Coronary artery (tissue), 2 donors: ENCODE data around the gene KISS1.

Experiments
- DNase-seq: peaks from one replicate; pipeline ENCODE4 v3.0.0-alpha.2; 2017; ENCODE audit warnings: low spot score
- H3K27ac ChIP-seq, 2 donors: fragments of 200-600 bp; sonication (generic); one replicate each; pipeline ENCODE4 v1.5.1; 2016 to 2019
- H3K4me3 ChIP-seq: fragments of 200-600 bp; sonication (generic); 2 replicates; pipeline ENCODE4 v1.5.1; 2016; ENCODE audit warnings: mild to moderate bottlenecking, moderate library complexity
- TF ChIP-seq, protein P1 (sequence below): fragments of 200-600 bp; sonication (generic); IDR thresholded peaks from one replicate; pipeline ENCODE4 v1.5.1; 2019; ENCODE audit warnings: antibody characterized with exemption

KISS1 gene

DNA sequence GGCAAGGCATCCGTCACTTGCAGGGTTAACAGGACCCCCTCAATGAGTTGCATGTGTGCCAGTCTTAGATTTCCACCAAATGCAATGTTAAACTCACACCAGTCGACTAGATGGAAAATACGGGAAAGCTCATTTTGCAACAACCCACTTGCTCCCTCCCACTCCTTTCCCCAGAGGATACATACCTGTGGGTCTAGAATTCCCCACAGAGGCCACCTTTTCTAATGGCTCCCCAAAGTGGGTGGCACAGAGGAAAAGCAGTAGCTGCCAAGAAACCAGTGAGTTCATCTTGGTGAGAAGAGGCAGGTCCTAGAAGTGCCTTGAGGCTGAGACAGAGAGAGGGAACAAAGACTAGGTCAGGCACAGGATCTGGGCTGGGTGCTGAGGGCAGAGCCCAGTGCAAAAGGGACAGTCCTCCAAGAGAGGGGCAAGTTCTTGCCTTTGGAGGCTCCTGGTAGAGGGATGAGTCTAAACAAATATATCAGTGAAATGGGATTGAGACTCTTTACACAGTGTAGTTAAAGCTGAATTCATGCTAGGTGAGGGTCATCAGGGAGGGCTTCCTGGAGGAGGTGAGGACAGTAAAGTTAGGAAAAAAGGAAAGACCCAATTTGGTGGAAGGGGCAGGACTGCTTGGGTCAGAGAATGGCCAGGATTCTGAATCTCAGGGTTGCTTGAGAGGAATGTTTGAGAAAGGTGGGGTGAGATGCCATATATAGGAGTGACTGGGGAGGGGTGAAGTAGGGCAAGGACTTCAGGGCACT, 3.5 kb downstream of the KISS1 start:
- H3K27ac ChIP-seq, result no peak overlapping the region
- H3K4me3 ChIP-seq, result no peak overlapping the region
- TF ChIP-seq, protein P1, sequence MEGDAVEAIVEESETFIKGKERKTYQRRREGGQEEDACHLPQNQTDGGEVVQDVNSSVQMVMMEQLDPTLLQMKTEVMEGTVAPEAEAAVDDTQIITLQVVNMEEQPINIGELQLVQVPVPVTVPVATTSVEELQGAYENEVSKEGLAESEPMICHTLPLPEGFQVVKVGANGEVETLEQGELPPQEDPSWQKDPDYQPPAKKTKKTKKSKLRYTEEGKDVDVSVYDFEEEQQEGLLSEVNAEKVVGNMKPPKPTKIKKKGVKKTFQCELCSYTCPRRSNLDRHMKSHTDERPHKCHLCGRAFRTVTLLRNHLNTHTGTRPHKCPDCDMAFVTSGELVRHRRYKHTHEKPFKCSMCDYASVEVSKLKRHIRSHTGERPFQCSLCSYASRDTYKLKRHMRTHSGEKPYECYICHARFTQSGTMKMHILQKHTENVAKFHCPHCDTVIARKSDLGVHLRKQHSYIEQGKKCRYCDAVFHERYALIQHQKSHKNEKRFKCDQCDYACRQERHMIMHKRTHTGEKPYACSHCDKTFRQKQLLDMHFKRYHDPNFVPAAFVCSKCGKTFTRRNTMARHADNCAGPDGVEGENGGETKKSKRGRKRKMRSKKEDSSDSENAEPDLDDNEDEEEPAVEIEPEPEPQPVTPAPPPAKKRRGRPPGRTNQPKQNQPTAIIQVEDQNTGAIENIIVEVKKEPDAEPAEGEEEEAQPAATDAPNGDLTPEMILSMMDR, result no peak
- DNase-seq, result no peak

DNA sequence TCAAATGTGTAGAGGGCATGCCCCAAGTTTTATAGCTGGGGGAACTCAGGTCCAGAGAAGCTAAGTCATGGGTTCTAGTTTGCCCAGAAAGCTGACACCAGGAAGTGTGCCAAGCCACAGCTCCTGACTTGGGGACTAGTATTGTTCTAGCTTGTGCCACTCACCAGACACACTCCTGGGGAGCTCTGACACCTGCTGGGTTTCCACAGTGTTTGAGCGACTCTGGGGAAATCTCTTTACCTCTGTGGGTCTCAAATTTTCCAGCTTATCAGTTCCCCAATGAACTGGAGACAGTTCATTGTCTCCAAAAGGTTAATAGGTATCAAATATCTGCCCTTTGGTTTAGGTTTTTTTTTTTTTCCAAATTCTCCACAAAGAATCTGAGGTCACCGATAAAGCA, 4.2 kb downstream of the KISS1 start:
- no peak for DNase-seq
- TF ChIP-seq, protein P1, result no peak
- H3K27ac ChIP-seq, result no peak overlapping the region

DNA sequence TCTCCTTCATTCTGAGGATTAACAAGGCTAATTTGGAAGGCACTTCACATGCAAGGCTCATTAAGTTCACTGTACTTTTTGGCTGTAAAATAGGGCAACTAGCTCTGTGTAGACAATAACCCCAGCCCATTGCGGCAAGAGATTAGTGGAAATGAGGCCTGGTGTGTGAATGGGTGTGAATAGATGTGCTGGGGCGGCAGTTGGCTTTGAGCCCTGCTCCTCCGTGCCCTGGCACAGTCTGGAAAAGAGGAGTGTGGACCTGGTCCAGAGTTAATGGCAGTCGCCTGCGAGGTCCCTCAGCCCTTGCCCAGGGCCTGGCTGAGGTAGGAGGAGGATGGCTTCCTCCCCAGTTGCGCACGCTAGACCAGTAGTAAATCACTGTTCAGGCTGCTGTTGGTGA, 4.8 kb downstream of the KISS1 start:
- Histone ChIP-seq H3K4me3 (no peak overlapping the region), H3K27ac (no peak overlapping the region)
- no peak for DNase-seq
- TF ChIP-seq, protein P1, result no peak

More for the DNA sequence above, 4.2 kb downstream of the KISS1 start:
- H3K4me3 ChIP-seq, result no peak overlapping the region

DNA sequence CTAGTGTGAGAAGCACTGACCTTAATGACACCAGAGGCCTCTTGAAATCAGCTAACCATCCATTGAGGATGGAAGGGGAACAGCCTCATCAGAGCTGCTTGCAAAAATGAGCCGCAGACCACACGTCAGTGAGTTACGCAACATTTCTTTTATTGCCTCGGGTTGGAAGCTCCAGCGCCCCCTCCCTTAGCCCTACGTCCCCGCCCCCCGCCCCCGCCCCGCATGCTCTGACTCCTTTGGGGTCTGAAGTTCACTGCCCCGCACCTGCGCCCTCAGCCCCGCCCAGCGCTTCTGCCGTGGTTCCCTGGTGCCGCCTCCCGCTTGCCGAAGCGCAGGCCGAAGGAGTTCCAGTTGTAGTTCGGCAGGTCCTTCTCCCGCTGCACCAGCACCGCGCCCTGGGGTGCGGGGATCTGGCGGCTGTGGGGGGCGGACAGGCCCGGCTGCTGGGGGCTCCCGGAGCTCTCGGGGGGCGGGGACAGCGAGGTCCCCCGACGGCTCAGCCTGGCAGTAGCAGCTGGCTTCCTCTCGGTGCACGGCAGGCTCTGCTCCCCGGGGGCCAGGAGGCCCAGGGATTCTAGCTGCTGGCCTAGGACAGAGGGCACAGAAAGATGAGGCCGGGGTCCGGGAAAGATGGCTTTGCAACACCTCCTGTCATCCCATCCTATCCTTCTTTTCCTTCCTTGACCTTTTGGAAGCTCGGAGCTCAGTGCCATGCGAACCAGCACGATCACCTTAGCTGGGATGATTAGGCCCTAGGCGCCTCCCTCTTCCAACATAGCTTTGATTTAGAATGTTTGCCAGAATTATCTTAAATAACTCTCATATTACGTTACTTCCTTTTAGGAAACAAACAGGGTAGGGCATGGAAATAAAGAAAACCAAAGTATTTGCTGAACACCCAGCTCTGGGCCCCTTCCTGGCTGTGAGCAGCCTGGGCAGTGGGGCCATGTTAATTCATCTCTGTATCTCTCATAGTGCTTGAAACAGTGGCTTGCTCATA, 5.8 kb downstream of the KISS1 start:
- H3K27ac ChIP-seq, result no peak overlapping the region
- TF ChIP-seq, protein P1, result no peak
- no peak for DNase-seq
- H3K4me3 ChIP-seq, result peak overlapping the region; percentile 57

DNA sequence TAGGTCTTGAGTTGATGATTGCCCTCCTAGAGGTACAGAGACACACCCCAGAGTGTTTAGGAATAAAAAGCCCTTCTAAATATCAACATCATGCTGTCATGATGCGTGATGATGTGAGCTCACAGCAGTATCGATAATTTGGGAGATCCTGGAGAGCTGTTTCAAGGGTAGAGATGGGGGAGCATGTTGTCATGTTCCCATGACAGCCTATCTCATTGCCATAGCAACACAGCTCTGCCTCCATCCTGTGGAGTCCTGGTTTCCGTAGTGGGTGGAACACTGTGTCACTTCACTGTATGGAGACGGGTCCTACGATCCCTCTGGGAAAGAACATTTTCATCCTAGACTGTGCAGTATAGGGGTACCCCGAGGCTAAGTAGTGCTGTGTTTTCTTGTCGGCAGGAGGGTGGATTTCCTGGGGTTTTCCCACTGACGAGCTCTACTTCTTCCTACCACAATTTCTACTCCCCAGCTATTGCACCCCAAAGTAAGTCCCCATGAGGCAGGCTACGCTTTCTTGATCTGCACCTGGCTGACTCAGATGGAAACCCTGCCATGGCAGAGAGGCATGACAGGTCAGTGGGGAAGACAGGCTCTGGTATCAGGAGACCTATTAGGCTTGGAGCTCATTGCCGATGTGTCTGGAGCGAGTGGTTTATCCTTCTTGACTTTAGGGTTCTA, 7.2 kb downstream of the KISS1 start:
- no peak overlapping the region for H3K27ac ChIP-seq
- no peak for DNase-seq
- TF ChIP-seq, protein P1, result no peak

DNA sequence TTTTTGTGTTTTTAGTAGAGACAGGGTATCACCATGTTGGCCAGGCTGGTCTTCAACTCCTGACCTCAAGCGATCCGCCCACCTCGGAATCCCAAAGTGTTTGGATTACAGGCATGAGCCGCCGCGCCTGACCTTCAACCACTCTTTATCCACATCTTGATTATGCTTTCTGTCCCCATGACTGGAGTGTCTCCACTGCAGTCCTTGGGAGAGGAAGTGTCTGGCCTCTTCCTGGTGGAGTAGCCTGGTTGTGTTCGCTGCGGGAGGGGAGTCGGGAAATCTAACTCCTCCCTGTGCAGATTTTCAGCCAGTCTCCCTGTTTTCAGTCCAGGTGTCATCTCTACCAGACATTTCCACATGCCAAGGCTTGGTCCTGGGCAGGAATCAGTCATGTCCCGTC, 9.7 kb downstream of the KISS1 start:
- DNase-seq, result no peak
- TF ChIP-seq, protein P1, result no peak
- Histone ChIP-seq H3K4me3 (no peak overlapping the region), H3K27ac (no peak overlapping the region)

More for the DNA sequence above, 7.2 kb downstream of the KISS1 start:
- no peak overlapping the region for H3K4me3 ChIP-seq
